ENCODE results near the gene GPC5.

DNA sequence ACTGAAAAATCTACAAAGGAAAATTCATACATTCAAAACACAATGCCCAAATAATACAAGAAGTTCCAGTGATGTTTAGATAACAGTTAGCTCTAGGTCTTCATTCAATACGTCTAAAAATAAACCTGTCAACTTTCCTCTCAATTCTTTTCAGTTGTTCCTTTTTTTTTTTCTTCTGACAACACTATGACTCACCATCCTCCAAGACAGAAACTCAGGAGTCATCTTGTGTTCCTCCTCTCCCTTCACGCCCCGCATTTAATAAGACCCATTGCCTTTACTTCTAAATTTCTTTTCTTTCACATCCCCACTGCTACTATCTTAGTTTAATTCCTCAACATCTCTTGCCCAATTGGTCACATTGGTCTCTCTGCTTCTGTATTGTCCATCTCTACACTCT, 759.9 kb downstream of the GPC5 start:
- TF ChIP-seq, protein P1, sequence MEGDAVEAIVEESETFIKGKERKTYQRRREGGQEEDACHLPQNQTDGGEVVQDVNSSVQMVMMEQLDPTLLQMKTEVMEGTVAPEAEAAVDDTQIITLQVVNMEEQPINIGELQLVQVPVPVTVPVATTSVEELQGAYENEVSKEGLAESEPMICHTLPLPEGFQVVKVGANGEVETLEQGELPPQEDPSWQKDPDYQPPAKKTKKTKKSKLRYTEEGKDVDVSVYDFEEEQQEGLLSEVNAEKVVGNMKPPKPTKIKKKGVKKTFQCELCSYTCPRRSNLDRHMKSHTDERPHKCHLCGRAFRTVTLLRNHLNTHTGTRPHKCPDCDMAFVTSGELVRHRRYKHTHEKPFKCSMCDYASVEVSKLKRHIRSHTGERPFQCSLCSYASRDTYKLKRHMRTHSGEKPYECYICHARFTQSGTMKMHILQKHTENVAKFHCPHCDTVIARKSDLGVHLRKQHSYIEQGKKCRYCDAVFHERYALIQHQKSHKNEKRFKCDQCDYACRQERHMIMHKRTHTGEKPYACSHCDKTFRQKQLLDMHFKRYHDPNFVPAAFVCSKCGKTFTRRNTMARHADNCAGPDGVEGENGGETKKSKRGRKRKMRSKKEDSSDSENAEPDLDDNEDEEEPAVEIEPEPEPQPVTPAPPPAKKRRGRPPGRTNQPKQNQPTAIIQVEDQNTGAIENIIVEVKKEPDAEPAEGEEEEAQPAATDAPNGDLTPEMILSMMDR (conservative IDR thresholded peaks at IDR 0.05; ENCODE audit: low read length), result no peak
- no peak for TF ChIP-seq EZH2phosphoT487 (IDR thresholded peaks at IDR 0.05; ENCODE audit: borderline replicate concordance, low read depth, low read length)

Measured in OCI-LY7 (cell line).